Measurements from ENCODE around the gene COG8.
"Not testable (repeated sequence)": the region's sequence is repeated elsewhere in the genome, so short reads cannot be mapped to it uniquely, and the experiment has no call there.

Gene COG8

GRCh38 chr16:69306031-69306430 lies 33.3 kb downstream of the COG8 start:
- no peak for TF ChIP-seq POLR2A (IDR thresholded peaks at IDR 0.05; ENCODE audit: low read depth, low read length)
- no peak for TF ChIP-seq POU2F2 (IDR thresholded peaks at IDR 0.05; ENCODE audit: low read depth, low read length)
- no peak for TF ChIP-seq TAF1 (IDR thresholded peaks at IDR 0.05; ENCODE audit: low read depth, low read length)
- TF ChIP-seq SPI1 (IDR thresholded peaks at IDR 0.05; ENCODE audit: low read depth, low read length) = no peak
- TF ChIP-seq POLR2AphosphoS5 (IDR thresholded peaks at IDR 0.05; ENCODE audit: low read depth, low read length) = no peak
- no peak for TF ChIP-seq PAX5 (IDR thresholded peaks at IDR 0.05; ENCODE audit: insufficient read depth, low read length, severe bottlenecking)
- FAIRE-seq (no peak), DNase-seq (ENCODE audit: insufficient read length, low spot score) (no peak)

GRCh38 chr16:69302301-69302700 lies 37.1 kb downstream of the COG8 start:
- FAIRE-seq = no peak
- TF ChIP-seq POLR2A (IDR thresholded peaks at IDR 0.05; ENCODE audit: low read depth, low read length) (no peak), POU2F2 (IDR thresholded peaks at IDR 0.05; ENCODE audit: low read depth, low read length) (no peak), POLR2AphosphoS5 (IDR thresholded peaks at IDR 0.05; ENCODE audit: low read depth, low read length) (no peak), PAX5 (IDR thresholded peaks at IDR 0.05; ENCODE audit: insufficient read depth, low read length, severe bottlenecking) (no peak), TAF1 (IDR thresholded peaks at IDR 0.05; ENCODE audit: low read depth, low read length) (no peak), SPI1 (IDR thresholded peaks at IDR 0.05; ENCODE audit: low read depth, low read length) (no peak)
- DNase-seq (ENCODE audit: insufficient read length, low spot score) = no peak

- FAIRE-seq = peak; percentile 23
- TF ChIP-seq SPI1 (IDR thresholded peaks at IDR 0.05; ENCODE audit: low read depth, low read length) = no peak
- DNase-seq (ENCODE audit: insufficient read length, low spot score) = no peak
Observed at GRCh38 chr16:69301861-69302260, 37.5 kb downstream of the COG8 start.

- no peak for DNase-seq (ENCODE audit: insufficient read length, low spot score)
- FAIRE-seq = no peak
- TF ChIP-seq POLR2A (IDR thresholded peaks at IDR 0.05; ENCODE audit: low read depth, low read length) = no peak
- no peak for TF ChIP-seq POU2F2 (IDR thresholded peaks at IDR 0.05; ENCODE audit: low read depth, low read length)
- TF ChIP-seq PAX5 (IDR thresholded peaks at IDR 0.05; ENCODE audit: insufficient read depth, low read length, severe bottlenecking) = no peak
- no peak for TF ChIP-seq SPI1 (IDR thresholded peaks at IDR 0.05; ENCODE audit: low read depth, low read length)
- no peak for TF ChIP-seq POLR2AphosphoS5 (IDR thresholded peaks at IDR 0.05; ENCODE audit: low read depth, low read length)
- no peak for TF ChIP-seq TAF1 (IDR thresholded peaks at IDR 0.05; ENCODE audit: low read depth, low read length)
Observed at GRCh38 chr16:69301187-69301586, 38.2 kb downstream of the COG8 start.

GRCh38 chr16:69298261-69298660 lies 41.1 kb downstream of the COG8 start:
- TF ChIP-seq POU2F2 (IDR thresholded peaks at IDR 0.05; ENCODE audit: low read depth, low read length) (no peak), POLR2A (IDR thresholded peaks at IDR 0.05; ENCODE audit: low read depth, low read length) (no peak)
- DNase-seq (ENCODE audit: insufficient read length, low spot score) (no peak), FAIRE-seq (no peak)

GRCh38 chr16:69296771-69297170 lies 42.6 kb downstream of the COG8 start:
- not testable (repeated sequence) for DNase-seq (ENCODE audit: insufficient read length, low spot score); FAIRE-seq

GRCh38 chr16:69294051-69294450 lies 45.3 kb downstream of the COG8 start:
- TF ChIP-seq POU2F2 (IDR thresholded peaks at IDR 0.05; ENCODE audit: low read depth, low read length) = no peak
- TF ChIP-seq POLR2A (IDR thresholded peaks at IDR 0.05; ENCODE audit: low read depth, low read length) = no peak
- FAIRE-seq = no peak
- DNase-seq (ENCODE audit: insufficient read length, low spot score) = no peak

GRCh38 chr16:69293401-69293800 lies 46.0 kb downstream of the COG8 start:
- DNase-seq (ENCODE audit: insufficient read length, low spot score) (no peak), FAIRE-seq (no peak)
- TF ChIP-seq POLR2A (IDR thresholded peaks at IDR 0.05; ENCODE audit: low read depth, low read length) (no peak), POU2F2 (IDR thresholded peaks at IDR 0.05; ENCODE audit: low read depth, low read length) (no peak), PAX5 (IDR thresholded peaks at IDR 0.05; ENCODE audit: insufficient read depth, low read length, severe bottlenecking) (no peak), POLR2AphosphoS5 (IDR thresholded peaks at IDR 0.05; ENCODE audit: low read depth, low read length) (no peak)

- DNase-seq (ENCODE audit: insufficient read length, low spot score); FAIRE-seq: not testable (repeated sequence)
Observed at GRCh38 chr16:69291657-69292056, 47.7 kb downstream of the COG8 start.

GRCh38 chr16:69286941-69287713 lies 52.2 kb downstream of the COG8 start:
- FAIRE-seq (no peak), DNase-seq (ENCODE audit: insufficient read length, low spot score) (no peak)
- no peak for TF ChIP-seq POU2F2 (IDR thresholded peaks at IDR 0.05; ENCODE audit: low read depth, low read length)
- TF ChIP-seq POLR2A (IDR thresholded peaks at IDR 0.05; ENCODE audit: low read depth, low read length) = no peak
- TF ChIP-seq SPI1 (IDR thresholded peaks at IDR 0.05; ENCODE audit: low read depth, low read length) = no peak
- TF ChIP-seq POLR2AphosphoS5 (IDR thresholded peaks at IDR 0.05; ENCODE audit: low read depth, low read length) = no peak
- no peak for TF ChIP-seq PAX5 (IDR thresholded peaks at IDR 0.05; ENCODE audit: insufficient read depth, low read length, severe bottlenecking)
- no peak for TF ChIP-seq TAF1 (IDR thresholded peaks at IDR 0.05; ENCODE audit: low read depth, low read length)

- TF ChIP-seq POLR2AphosphoS5 (IDR thresholded peaks at IDR 0.05; ENCODE audit: low read depth, low read length) = no peak
- TF ChIP-seq PAX5 (IDR thresholded peaks at IDR 0.05; ENCODE audit: insufficient read depth, low read length, severe bottlenecking) = no peak
- TF ChIP-seq POLR2A (IDR thresholded peaks at IDR 0.05; ENCODE audit: low read depth, low read length) = no peak
- no peak for TF ChIP-seq SPI1 (IDR thresholded peaks at IDR 0.05; ENCODE audit: low read depth, low read length)
- TF ChIP-seq TAF1 (IDR thresholded peaks at IDR 0.05; ENCODE audit: low read depth, low read length) = no peak
- no peak for TF ChIP-seq POU2F2 (IDR thresholded peaks at IDR 0.05; ENCODE audit: low read depth, low read length)
- FAIRE-seq (no peak), DNase-seq (ENCODE audit: insufficient read length, low spot score) (no peak)
Observed at GRCh38 chr16:69285240-69285639, 54.1 kb downstream of the COG8 start.

Measured in GM12891 (cell line).